ENCODE results near the gene GRAMD1C.

Gene GRAMD1C

DNA sequence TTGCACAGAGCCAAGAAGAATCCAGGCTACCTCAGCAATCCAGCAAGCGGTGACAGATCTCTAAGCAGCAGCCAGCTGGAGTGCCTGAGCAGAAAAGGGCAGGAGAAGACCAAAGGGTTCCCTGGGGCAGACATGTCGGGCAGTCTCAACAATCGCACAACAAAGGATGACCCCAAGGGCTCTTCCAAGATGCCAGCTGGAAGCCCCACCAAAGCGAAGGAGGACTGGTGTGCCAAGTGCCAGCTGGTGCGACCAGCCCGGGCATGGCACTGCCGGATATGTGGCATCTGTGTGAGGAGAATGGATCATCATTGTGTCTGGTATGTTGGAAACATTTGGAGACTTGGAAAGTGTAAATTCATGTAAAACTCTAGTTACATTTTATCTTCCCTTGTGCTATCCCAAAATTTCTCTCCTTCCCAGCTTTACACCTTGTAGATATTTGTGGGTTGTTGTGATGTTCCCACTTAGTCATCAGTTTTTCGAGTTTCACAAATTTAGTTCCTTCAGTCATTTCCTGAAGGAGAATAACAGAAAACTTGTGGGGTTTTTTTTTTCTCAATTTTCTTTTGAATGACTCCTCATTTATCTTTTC lies 115.6 kb downstream of the GRAMD1C start:
- DNase-seq = no peak

DNA sequence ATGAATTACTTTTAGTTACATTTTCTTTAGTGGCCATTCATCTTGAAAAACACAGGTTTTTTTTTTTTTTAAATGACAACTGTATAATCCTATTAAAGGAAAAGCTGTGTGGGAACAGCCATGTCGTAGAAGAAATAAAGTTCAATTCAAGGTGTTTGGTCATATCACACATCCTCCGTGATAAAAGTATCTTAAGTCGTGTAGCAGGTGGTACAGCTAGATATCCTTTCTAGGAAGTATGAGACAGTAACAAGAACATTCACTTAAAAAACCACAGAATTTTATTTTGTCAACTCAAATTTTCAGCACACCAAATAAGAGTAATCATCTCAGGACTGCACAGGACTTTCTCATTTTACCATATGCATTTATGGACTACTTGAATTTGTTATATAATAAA lies 125.3 kb downstream of the GRAMD1C start:
- no peak for DNase-seq

DNA sequence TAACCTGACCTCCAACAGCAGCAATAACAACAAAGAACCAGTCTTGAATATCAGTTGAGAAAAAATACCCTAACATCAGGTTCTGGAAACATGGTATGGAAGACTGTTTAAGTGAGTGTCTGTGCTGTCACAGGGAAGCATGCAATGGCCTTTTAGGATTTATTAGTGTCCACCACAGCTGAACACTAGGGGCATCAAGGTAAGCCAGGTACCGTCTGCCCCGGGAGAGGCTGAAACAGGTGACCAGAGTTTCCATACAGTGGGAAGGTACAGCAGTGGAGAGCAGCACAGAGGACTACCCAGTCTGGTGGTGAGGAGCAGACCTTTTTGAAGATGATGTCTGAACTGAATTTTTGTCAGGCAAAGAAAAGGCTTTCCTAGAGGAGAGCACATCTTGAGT lies 127.6 kb downstream of the GRAMD1C start:
- DNase-seq = no peak

DNA sequence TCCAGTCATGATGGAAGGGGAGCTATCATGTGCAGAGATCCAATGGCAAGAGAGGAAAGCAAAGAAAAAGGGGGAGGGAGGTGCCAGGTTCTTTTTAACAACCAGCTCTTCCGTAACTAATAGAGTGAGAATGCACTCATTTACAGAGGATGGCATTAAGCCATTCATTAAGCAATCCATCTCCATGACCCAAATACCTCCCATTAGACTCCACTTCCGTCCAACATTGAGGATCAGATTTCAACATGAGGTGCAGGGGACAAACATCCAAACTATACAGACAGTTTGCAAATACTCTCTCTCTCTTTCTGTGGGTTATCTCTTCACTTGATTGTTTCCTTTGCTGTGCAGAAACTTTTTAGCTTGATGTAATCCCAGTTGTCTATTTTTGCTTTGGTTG lies 130.4 kb downstream of the GRAMD1C start:
- DNase-seq = no peak

GRCh38 chr3:113977822-113978221 lies 139.2 kb downstream of the GRAMD1C start:
- DNase-seq = no peak

DNA sequence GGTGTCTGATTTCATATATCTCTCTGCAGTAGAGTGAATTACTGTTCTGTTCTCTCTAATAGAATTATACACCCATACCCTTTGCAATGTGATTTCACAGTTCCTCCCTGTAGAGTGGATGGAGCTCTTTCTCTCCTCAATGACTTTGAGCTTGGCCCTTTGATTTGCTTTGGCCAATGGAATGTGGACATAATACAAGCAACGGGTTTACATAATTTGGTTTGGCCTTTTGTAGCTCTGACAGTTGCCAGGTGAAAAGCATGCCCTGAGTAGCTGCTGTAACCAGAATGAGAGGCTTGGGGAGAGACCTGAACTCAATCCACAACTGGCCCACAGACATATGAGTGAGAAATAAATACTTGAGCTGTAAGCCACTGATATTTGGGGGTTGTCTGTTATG lies 141.3 kb downstream of the GRAMD1C start:
- no peak for DNase-seq

DNA sequence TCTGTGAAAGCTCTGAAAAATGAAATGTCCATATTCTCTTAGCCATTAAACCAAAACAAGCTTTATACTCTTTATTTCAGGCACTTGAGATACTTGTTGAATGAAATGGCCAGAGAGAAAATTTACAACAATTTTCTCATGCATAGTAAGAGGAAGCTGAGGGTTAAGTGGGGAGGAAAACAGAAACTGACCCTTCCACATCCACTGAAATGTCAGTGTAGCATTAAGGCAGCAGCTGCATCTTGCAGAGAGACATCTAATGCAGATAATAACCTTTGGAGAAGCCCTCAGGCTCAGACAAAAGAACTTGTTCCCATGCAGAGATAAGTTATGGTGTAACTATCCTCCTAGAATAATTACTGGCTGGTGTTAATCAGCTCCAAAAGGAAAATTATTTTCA lies 143.2 kb downstream of the GRAMD1C start:
- no peak for DNase-seq

GRCh38 chr3:113983544-113983943 lies 145.0 kb downstream of the GRAMD1C start:
- no peak for DNase-seq

DNA sequence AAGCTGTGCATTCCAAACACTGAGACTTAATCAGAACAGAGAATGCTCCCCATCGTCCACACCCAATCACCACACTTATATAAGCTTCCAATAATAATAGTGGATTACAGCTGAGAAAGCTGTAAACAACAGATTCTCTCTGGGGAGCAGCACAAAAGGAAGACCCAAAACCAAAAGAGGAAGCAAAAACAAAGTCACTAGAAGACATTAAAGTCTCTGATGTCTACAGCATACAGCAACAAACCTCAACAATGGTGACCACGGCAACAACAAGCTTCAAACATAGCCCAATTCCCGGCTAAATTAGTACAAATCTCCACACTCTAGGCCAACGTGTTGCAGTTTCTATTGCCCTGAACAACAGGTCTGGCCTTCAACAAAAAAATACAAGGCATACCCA lies 147.0 kb downstream of the GRAMD1C start:
- DNase-seq = no peak
